ENCODE results near the gene PRDM9. TPM values are rescaled to one million over a fixed set of nuclear protein-coding genes. Genes with fewer than 3 reads are reported as not detected.

Gene PRDM9
- total and polyA plus RNA-seq, 9 of the 15 experiments (the other 6 are each of a cell fraction or from before 2014, with no cell fraction given), result 0.03 to 1.2 (median 0.47) TPM

DNA sequence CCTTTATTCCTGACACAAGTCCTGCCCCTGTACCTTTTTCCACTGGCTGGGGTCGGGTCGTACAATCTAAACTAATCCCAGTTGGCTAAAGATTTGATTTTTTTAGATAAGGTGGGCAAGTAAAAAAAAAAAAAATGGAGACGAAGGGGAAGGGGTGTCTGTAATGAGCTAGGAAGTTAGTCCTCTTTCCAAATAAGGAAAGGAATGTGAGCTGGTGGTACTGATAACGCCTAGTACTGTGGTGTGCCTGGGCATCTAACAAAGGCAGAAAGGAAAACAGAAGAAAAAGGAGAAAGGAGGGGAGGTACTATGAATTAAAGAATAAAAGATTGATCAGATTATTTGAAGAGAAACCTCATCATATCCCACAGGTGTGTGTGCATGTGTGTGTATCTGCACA lies 21.3 kb downstream of the PRDM9 start:
- no peak overlapping the region for H3K4me3 ChIP-seq
- no peaks in the 10 kb centered on the region for H4K20me1 ChIP-seq (replicated peaks; ENCODE audit: control insufficient read depth, insufficient read depth, low read length)
- ATAC-seq, result no peak
- no peak for DNase-seq (ENCODE audit: extremely low read depth in 1 of 4, low spot score in 3 of 4)
- H3K27ac ChIP-seq (ENCODE audit: extremely low read depth, low read depth, low read length), result no peak overlapping the region
- H3K9ac ChIP-seq (ENCODE audit: insufficient read depth in 1 of 2, low read depth in 2 of 2, low read length in 2 of 2), result no peak overlapping the region
- H3K27me3 ChIP-seq (ENCODE audit: control insufficient read depth in 2 of 2, insufficient read depth in 2 of 2, low read length in 2 of 2), result no peaks in the 10 kb centered on the region
- 0% methylated on average over 4 of the region's 4 CpGs for WGBS (ENCODE audit: insufficient coverage, low coverage, missing lambda C conversion rate)
- H3K9me3 ChIP-seq (replicated peaks; ENCODE audit: control insufficient read depth, insufficient read depth, low read depth, low read length), result no peaks in the 10 kb centered on the region; the same call in 1 of the 2 replicates
- no peaks in the 10 kb centered on the region for H3K4me1 ChIP-seq (replicated peaks in 1 of 2; ENCODE audit: control insufficient read depth in 2 of 2, insufficient read depth in 2 of 2, low read length in 2 of 2)
- H3K79me2 ChIP-seq (ENCODE audit: control insufficient read depth, insufficient read depth, low read length), result no peaks in the 10 kb centered on the region
- H3K4me2 ChIP-seq (ENCODE audit: insufficient read depth, low read length), result no peak overlapping the region
- in situ Hi-C loops (cut with MboI), result no loop called here
- H3K9me1 ChIP-seq (ENCODE audit: control insufficient read depth, insufficient read depth, low read length), result no peaks in the 10 kb centered on the region
- TF ChIP-seq SMAD1 (IDR thresholded peaks at IDR 0.05; ENCODE audit: low read depth, low read length, partially characterized antibody), result no peak
- TF ChIP-seq, protein P1, sequence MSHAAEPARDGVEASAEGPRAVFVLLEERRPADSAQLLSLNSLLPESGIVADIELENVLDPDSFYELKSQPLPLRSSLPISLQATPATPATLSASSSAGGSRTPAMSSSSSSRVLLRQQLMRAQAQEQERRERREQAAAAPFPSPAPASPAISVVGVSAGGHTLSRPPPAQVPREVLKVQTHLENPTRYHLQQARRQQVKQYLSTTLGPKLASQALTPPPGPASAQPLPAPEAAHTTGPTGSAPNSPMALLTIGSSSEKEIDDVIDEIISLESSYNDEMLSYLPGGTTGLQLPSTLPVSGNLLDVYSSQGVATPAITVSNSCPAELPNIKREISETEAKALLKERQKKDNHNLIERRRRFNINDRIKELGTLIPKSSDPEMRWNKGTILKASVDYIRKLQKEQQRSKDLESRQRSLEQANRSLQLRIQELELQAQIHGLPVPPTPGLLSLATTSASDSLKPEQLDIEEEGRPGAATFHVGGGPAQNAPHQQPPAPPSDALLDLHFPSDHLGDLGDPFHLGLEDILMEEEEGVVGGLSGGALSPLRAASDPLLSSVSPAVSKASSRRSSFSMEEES (CRISPR knock-in tag; IDR thresholded peaks at IDR 0.05), result no peak
- TF ChIP-seq MAZ (CRISPR knock-in tag; conservative IDR thresholded peaks at IDR 0.05 in 1 of 2, IDR thresholded peaks at IDR 0.05 in 1 of 2), result no peak
- TF ChIP-seq, protein P2, sequence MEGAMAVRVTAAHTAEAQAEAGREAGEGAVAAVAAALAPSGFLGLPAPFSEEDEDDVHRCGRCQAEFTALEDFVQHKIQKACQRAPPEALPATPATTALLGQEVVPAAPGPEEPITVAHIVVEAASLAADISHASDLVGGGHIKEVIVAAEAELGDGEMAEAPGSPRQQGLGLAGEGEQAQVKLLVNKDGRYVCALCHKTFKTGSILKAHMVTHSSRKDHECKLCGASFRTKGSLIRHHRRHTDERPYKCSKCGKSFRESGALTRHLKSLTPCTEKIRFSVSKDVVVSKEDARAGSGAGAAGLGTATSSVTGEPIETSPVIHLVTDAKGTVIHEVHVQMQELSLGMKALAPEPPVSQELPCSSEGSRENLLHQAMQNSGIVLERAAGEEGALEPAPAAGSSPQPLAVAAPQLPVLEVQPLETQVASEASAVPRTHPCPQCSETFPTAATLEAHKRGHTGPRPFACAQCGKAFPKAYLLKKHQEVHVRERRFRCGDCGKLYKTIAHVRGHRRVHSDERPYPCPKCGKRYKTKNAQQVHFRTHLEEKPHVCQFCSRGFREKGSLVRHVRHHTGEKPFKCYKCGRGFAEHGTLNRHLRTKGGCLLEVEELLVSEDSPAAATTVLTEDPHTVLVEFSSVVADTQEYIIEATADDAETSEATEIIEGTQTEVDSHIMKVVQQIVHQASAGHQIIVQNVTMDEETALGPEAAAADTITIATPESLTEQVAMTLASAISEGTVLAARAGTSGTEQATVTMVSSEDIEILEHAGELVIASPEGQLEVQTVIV (CRISPR knock-in tag; IDR thresholded peaks at IDR 0.05; ENCODE audit: borderline replicate concordance), result no peak
- TF ChIP-seq, protein P3, sequence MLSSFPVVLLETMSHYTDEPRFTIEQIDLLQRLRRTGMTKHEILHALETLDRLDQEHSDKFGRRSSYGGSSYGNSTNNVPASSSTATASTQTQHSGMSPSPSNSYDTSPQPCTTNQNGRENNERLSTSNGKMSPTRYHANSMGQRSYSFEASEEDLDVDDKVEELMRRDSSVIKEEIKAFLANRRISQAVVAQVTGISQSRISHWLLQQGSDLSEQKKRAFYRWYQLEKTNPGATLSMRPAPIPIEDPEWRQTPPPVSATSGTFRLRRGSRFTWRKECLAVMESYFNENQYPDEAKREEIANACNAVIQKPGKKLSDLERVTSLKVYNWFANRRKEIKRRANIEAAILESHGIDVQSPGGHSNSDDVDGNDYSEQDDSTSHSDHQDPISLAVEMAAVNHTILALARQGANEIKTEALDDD (IDR thresholded peaks at IDR 0.05), result no peak
- TF ChIP-seq, protein P4, sequence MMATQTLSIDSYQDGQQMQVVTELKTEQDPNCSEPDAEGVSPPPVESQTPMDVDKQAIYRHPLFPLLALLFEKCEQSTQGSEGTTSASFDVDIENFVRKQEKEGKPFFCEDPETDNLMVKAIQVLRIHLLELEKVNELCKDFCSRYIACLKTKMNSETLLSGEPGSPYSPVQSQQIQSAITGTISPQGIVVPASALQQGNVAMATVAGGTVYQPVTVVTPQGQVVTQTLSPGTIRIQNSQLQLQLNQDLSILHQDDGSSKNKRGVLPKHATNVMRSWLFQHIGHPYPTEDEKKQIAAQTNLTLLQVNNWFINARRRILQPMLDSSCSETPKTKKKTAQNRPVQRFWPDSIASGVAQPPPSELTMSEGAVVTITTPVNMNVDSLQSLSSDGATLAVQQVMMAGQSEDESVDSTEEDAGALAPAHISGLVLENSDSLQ (IDR thresholded peaks at IDR 0.05), result no peak
- no peak for TF ChIP-seq RBM22 (IDR thresholded peaks at IDR 0.05; ENCODE audit: low read depth, low read length, poor library complexity, severe bottlenecking)
- TF ChIP-seq TOE1 (IDR thresholded peaks at IDR 0.05; ENCODE audit: borderline replicate concordance), result no peak
- TF ChIP-seq TOE1 (CRISPR knock-in tag; IDR thresholded peaks at IDR 0.05; ENCODE audit: borderline replicate concordance, low read depth), result no peak
- no peak for TF ChIP-seq KLF6 (CRISPR knock-in tag; IDR thresholded peaks at IDR 0.05; ENCODE audit: borderline replicate concordance)
- POLR2A ChIA-PET, result no interaction called here
- CTCF ChIA-PET (ENCODE audit: low intra/inter-chr PET ratio), result no interaction called here
- H3K36me3 ChIP-seq (ENCODE audit: control insufficient read depth, insufficient read depth, low read length), result no peaks in the 10 kb centered on the region
- H2AFZ ChIP-seq (ENCODE audit: low read depth, low read length), result no peak overlapping the region
- BruUV-seq (replicated peaks), result no TSS peak
- FAIRE-seq, result no peak
- intact Hi-C loops (cut with micrococcal nuclease), result no loop called here
